ENCODE data around the gene C11orf98. TPM values are rescaled to one million over a fixed set of nuclear protein-coding genes. Genes with fewer than 3 reads are reported as not detected.

The C11orf98 gene
- total RNA-seq, 1 experiment from 2014 or later = 139 TPM

DNA sequence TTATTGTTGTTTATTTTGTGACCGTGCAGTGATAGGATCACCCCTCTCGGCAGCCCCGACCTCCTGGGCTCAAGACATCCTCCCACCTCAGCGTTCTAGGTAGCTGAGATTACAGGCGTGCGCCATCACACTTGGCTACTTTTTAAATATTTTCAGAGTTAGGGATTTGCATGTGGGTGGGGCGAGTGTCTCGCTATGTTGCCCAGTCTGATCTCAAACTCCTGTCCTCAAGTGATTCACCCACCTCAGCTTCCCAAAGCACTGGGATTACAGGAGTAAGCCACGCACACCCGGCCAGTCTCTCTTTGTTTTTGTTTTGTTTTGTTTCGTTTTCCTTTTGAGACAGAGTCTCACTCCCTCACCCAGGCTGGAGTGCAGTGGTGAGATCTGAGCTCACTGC lies 10.7 kb downstream of the C11orf98 start:
- Mint-ChIP-seq H3K27me3 (ENCODE audit: low read depth) (no peaks in the 10 kb centered on the region), H3K4me3 (peak overlapping the region in 1 of 2 experiments; percentile 60; a peak in 1 of 5 replicates), H3K4me1 (peaks cover 4 to 9% of the 10 kb centered on the region in 2 experiments), H3K27ac (no peak overlapping the region; a peak in 1 of 7 replicates), H3K36me3 (ENCODE audit: insufficient read depth in 1 of 3, low read depth in 3 of 3) (peaks cover 5 to 14% (median 7%) of the 10 kb centered on the region in 3 experiments; a peak in 6 of 7 replicates), H3K9me3 (no peaks in the 10 kb centered on the region)
- no CpG with 5 or more reads among the region's 11 CpGs for WGBS (ENCODE audit: extremely low coverage, insufficient read length, low lambda C conversion rate)
- no peak for DNase-seq
- H4K8ac ChIP-seq (replicated peaks; ENCODE audit: insufficient read length, low read depth, low read length) = no peak overlapping the region
- H3K23ac ChIP-seq (ENCODE audit: insufficient read length, low read depth, low read length) = no peak overlapping the region
- peaks cover 4% of the 10 kb centered on the region for H3K23me2 ChIP-seq (ENCODE audit: insufficient read length, low read depth, low read length, poor library complexity, severe bottlenecking)
- no peak overlapping the region for H3T11ph ChIP-seq (ENCODE audit: low read length)
- H2BK5ac ChIP-seq (ENCODE audit: insufficient read length, low read length) = no peak overlapping the region
- H3K4me2 ChIP-seq (ENCODE audit: insufficient read depth, insufficient read length, low read length) = no peak overlapping the region
- no peak overlapping the region for H2AFZ ChIP-seq (ENCODE audit: low read length)
- H3K4me1 ChIP-seq (ENCODE audit: insufficient read depth, low read length) = no peaks in the 10 kb centered on the region
- H2AK5ac ChIP-seq (ENCODE audit: insufficient read length, low read length) = no peak overlapping the region
- H3K9me3 ChIP-seq (ENCODE audit: control insufficient read depth, low read depth, low read length) = no peaks in the 10 kb centered on the region
- no peak overlapping the region for H2BK15ac ChIP-seq (ENCODE audit: low read depth, low read length)
- no peak overlapping the region for H3K9ac ChIP-seq (ENCODE audit: extremely low read depth, insufficient read length, low read length)
- no peaks in the 10 kb centered on the region for H3K79me1 ChIP-seq (ENCODE audit: insufficient read depth, low read depth, low read length, poor library complexity, severe bottlenecking)
- TF ChIP-seq, protein P1, sequence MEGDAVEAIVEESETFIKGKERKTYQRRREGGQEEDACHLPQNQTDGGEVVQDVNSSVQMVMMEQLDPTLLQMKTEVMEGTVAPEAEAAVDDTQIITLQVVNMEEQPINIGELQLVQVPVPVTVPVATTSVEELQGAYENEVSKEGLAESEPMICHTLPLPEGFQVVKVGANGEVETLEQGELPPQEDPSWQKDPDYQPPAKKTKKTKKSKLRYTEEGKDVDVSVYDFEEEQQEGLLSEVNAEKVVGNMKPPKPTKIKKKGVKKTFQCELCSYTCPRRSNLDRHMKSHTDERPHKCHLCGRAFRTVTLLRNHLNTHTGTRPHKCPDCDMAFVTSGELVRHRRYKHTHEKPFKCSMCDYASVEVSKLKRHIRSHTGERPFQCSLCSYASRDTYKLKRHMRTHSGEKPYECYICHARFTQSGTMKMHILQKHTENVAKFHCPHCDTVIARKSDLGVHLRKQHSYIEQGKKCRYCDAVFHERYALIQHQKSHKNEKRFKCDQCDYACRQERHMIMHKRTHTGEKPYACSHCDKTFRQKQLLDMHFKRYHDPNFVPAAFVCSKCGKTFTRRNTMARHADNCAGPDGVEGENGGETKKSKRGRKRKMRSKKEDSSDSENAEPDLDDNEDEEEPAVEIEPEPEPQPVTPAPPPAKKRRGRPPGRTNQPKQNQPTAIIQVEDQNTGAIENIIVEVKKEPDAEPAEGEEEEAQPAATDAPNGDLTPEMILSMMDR (conservative IDR thresholded peaks at IDR 0.05) = no peak
- no peaks in the 10 kb centered on the region for H4K20me1 ChIP-seq (ENCODE audit: control insufficient read depth, insufficient read depth, insufficient read length)
- H3K4ac ChIP-seq (ENCODE audit: low read depth, low read length) = no peak overlapping the region
- H3K14ac ChIP-seq (ENCODE audit: insufficient read depth, low read length) = no peak overlapping the region
- no peak overlapping the region for H3K56ac ChIP-seq (ENCODE audit: insufficient read length, low read depth, low read length)
- H2BK120ac ChIP-seq (ENCODE audit: low read depth, low read length, poor library complexity, severe bottlenecking) = no peak overlapping the region
- H3K18ac ChIP-seq (ENCODE audit: insufficient read length, low read depth, low read length) = no peak overlapping the region
- H4K91ac ChIP-seq (ENCODE audit: insufficient read length, low read depth, low read length) = no peak overlapping the region
- H2BK20ac ChIP-seq (ENCODE audit: low read depth, low read length, poor library complexity, severe bottlenecking) = no peak overlapping the region
- H3K27ac ChIP-seq (ENCODE audit: insufficient read length, low read depth, low read length) = no peak overlapping the region
- H3K27me3 ChIP-seq (ENCODE audit: insufficient read depth, low read length) = no peaks in the 10 kb centered on the region
- no peak overlapping the region for H2BK12ac ChIP-seq (ENCODE audit: insufficient read length, low read depth, low read length)
- no peak overlapping the region for H4K5ac ChIP-seq (ENCODE audit: insufficient read length, low read depth, low read length)
- H3K79me2 ChIP-seq (ENCODE audit: insufficient read depth, low read length) = peaks cover 4% of the 10 kb centered on the region; the same call in 1 of the 2 replicates
